Tibial nerve (tissue), 4 donors: Measurements from ENCODE around the gene PIPOX. TPM values are rescaled to one million over a fixed set of nuclear protein-coding genes. Genes with fewer than 3 reads are reported as not detected.
A peak's percentile ranks its signal among the peaks of the same experiment; 100 is the strongest.

Experiments used
- DNase-seq, 2 donors: peaks; one replicate each; pipeline ENCODE4 v3.0.0-alpha.2; 2019; ENCODE audit warnings: low spot score in 2 of 2
- H3K27ac ChIP-seq, 4 donors: fragments of 200-600 bp; sonication (generic) in 3 of 4; one replicate each; pipeline ENCODE4 v1.5.1; 2017 to 2019; ENCODE audit warnings: mild to moderate bottlenecking in 1 of 4
- H3K27me3 ChIP-seq, 2 donors: fragments of 200-600 bp; sonication (generic) in 1 of 2; one replicate each; pipeline versions ENCODE4 v1.5.1 to v1.6.0; 2017 to 2019
- H3K36me3 ChIP-seq, 3 donors: fragments of 200-600 bp; sonication (generic); one replicate each; pipeline ENCODE4 v1.5.1; 2018 to 2019
- H3K4me1 ChIP-seq, 4 donors: fragments of 200-600 bp; sonication (generic) in 3 of 4; one replicate each; pipeline ENCODE4 v1.5.1; 2017 to 2019
- H3K4me3 ChIP-seq, 4 donors: fragments of 200-600 bp; sonication (generic) in 3 of 4; one replicate each; pipeline ENCODE4 v1.5.1; 2017 to 2019; ENCODE audit warnings: mild to moderate bottlenecking in 1 of 4, moderate library complexity in 1 of 4
- H3K9me3 ChIP-seq, 4 donors: fragments of 200-600 bp; sonication (generic) in 3 of 4; one replicate each; pipeline ENCODE4 v1.5.1; 2017 to 2019
- CTCF ChIP-seq, 5 experiments: fragments of 200-600 bp in 3 of 5; fragments of 450-650 bp in 2 of 5; sonication (generic) in 3 of 5; IDR thresholded peaks; one replicate each; pipeline ENCODE4 v1.5.1; 2016 to 2019; ENCODE audit warnings: antibody characterized with exemption in 5 of 5, mild to moderate bottlenecking in 3 of 5, moderate library complexity in 2 of 5
- EP300 ChIP-seq, 2 donors: sonication (generic); formaldehyde crosslinking; IDR thresholded peaks; one replicate each; pipeline ENCODE4 v1.6.1; 2017; ENCODE audit warnings: antibody characterized with exemption in 2 of 2, mild to moderate bottlenecking in 1 of 2
- POLR2A ChIP-seq, 2 donors: fragments of 450-650 bp; IDR thresholded peaks; one replicate each; pipeline ENCODE4 v1.6.1; 2017; ENCODE audit warnings: antibody characterized with exemption in 2 of 2, mild to moderate bottlenecking in 2 of 2, moderate library complexity in 2 of 2
- WGBS, 2 donors: methylation state at CpG; one replicate each; pipeline ENCODE4 v1.1.5; 2018; 5-methylcytosine and 5-hydroxymethylcytosine counted together
- total RNA-seq, 4 donors: library from RNA; depleted of rRNA; stranded (reverse); fragments of >200 nt; gene quantifications; one replicate each; pipeline ENCODE4 v1.1.0, GENCODE V29; 2016

The PIPOX gene
- total RNA-seq, 4 donors from 2014 or later: 0.60 to 6.1 (median 2.8) TPM

DNA sequence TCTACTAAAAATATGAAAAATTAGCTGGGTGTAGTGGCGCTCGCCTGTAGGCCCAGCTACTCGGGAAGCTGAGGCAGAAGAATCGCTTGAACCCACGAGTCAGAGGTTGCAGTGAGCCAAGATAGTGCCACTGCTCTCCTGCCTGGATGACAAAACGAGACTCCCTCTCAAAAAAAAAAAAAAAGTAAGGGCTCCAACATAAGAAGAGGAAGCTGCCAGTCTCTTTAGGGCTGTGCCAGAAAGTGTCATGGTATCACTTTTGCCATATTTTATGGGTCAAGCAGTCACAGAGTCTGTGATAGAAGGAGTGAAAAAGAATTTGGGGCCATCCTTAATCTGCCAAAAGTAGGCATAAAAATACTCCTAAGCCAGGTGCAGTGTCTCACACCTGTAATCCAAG lies 1.4 kb upstream of the PIPOX start:
- Histone ChIP-seq H3K9me3 (no peaks in the 10 kb centered on the region), H3K27ac (no peak overlapping the region), H3K4me1 (peaks cover 0 to 22% (median 13%) of the 10 kb centered on the region in 4 donors), H3K4me3 (no peak overlapping the region), H3K36me3 (no peaks in the 10 kb centered on the region), H3K27me3 (peaks cover 0 to 5% of the 10 kb centered on the region in 2 donors)
- TF ChIP-seq EP300 (IDR thresholded peaks at IDR 0.05) (no peak), CTCF (IDR thresholded peaks at IDR 0.05) (no peak), POLR2A (IDR thresholded peaks at IDR 0.05) (no peak)
- no peak for DNase-seq
- WGBS, 2 donors: 88 to 91% methylated on average over 6 of the region's 6 CpGs

DNA sequence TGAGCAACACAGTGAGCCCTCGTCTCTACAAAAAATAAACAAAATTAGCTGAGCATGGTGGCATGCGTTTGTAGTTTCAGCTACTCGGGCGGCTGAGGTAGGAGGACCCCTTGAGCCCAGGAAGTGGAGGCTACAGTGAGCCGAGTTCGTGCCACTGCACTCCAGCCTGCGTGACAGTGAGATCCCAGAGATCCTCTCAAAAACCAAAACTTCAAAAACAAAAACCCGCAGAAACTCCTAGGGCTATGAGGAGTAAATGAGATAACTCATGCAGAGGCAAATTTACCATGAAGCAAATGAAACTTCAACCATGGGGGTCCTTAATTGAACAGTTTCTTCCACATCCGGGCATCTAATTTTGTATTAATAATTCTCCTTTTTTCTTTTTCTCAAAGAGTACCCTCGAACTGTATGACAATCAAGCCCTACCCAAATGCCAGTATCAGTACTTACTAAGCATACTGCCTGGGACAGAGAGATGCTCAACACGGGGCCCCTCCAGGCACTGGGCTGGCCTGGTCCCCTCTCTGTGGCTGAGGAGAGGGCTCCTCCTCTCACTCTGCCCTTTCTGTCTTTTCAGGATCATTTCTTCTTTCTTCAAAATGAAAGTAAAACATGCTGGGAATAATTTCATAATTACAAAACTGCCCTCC lies 789 bp upstream of the PIPOX start:
- Histone ChIP-seq H3K9me3 (no peaks in the 10 kb centered on the region), H3K27me3 (no peaks in the 10 kb centered on the region), H3K36me3 (no peaks in the 10 kb centered on the region), H3K4me3 (peak overlapping the region in 1 of 4 donors; percentile 31), H3K27ac (peak overlapping the region in 2 of 4 donors; percentile 30 to 68), H3K4me1 (peaks cover 0 to 22% (median 13%) of the 10 kb centered on the region in 4 donors)
- no peak for DNase-seq
- WGBS, 2 donors: 52 to 62% methylated on average over 11 of the region's 11 CpGs
- TF ChIP-seq EP300 (IDR thresholded peaks at IDR 0.05) (no peak), POLR2A (IDR thresholded peaks at IDR 0.05) (no peak), CTCF (IDR thresholded peaks at IDR 0.05) (no peak)

DNA sequence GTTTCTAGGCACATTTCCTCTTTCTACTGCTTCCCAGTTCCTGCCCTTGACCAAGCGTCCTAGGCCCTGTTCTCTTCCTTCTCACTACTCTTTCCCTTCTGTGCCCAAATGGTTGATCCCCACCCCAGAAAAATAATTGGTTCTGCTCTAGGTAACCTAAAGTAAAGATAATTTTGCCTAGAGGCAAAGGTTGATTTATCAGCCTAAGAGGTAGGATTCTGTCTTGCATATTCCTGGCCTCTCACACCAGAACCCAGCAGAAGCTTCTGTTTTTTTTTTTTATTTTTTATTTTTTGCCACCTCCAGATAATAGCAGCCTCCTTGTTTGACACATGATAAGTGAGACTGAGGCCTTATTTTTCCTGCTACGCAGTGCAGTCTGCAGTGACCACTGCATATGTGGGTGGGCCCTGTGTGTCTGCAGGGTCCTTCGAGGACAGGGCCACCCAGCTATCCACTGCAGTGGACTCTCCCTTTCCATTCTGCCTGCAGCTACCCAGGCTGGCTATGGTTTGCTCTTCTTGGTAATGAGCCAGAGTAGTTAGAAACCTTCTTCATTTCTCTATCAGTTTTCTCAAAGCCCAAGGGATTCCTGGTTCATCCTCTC lies 701 bp downstream of the PIPOX start:
- H3K4me3 ChIP-seq: no peak overlapping the region
- no peaks in the 10 kb centered on the region for H3K9me3 ChIP-seq
- no peak for DNase-seq
- TF ChIP-seq POLR2A (IDR thresholded peaks at IDR 0.05) (no peak), CTCF (IDR thresholded peaks at IDR 0.05) (no peak), EP300 (IDR thresholded peaks at IDR 0.05) (peak in 1 of 2 donors; percentile 35)
- no peak overlapping the region for H3K27ac ChIP-seq
- 46 to 48% methylated on average over 3 of the region's 3 CpGs for WGBS, 2 donors
- H3K27me3 ChIP-seq: no peaks in the 10 kb centered on the region
- H3K36me3 ChIP-seq: no peaks in the 10 kb centered on the region
- peaks cover 0 to 22% (median 12%) of the 10 kb centered on the region in 4 donors for H3K4me1 ChIP-seq

GRCh38 chr17:29045026-29045425 lies 2.1 kb downstream of the PIPOX start:
- Histone ChIP-seq H3K9me3 (no peaks in the 10 kb centered on the region), H3K4me3 (no peak overlapping the region), H3K27me3 (no peaks in the 10 kb centered on the region), H3K4me1 (peaks cover 0 to 22% (median 11%) of the 10 kb centered on the region in 4 donors), H3K27ac (no peak overlapping the region), H3K36me3 (no peaks in the 10 kb centered on the region)
- WGBS, 2 donors: 93 to 95% methylated on average over 4 of the region's 4 CpGs
- DNase-seq: no peak
- no peak for TF ChIP-seq POLR2A (IDR thresholded peaks at IDR 0.05)
- TF ChIP-seq CTCF (IDR thresholded peaks at IDR 0.05): no peak
- TF ChIP-seq EP300 (IDR thresholded peaks at IDR 0.05): no peak

- no peak for DNase-seq
- H3K36me3 ChIP-seq: no peaks in the 10 kb centered on the region
- no peaks in the 10 kb centered on the region for H3K9me3 ChIP-seq
- no peak overlapping the region for H3K4me3 ChIP-seq
- TF ChIP-seq EP300 (IDR thresholded peaks at IDR 0.05): no peak
- TF ChIP-seq POLR2A (IDR thresholded peaks at IDR 0.05): no peak
- TF ChIP-seq CTCF (IDR thresholded peaks at IDR 0.05): no peak
- no peak overlapping the region for H3K27ac ChIP-seq
- H3K4me1 ChIP-seq: peaks cover 0 to 22% (median 11%) of the 10 kb centered on the region in 4 donors
- H3K27me3 ChIP-seq: no peaks in the 10 kb centered on the region
- 37 to 50% methylated on average over 7 of the region's 7 CpGs for WGBS, 2 donors
Measured at GRCh38 chr17:29045734-29046472, 3.0 kb downstream of the PIPOX start.
